ENCODE measurements around the gene AFAP1L1. TPM values are rescaled to one million over a fixed set of nuclear protein-coding genes. Genes with fewer than 3 reads are reported as not detected.

Gene AFAP1L1
- total RNA-seq, 1 experiment from 2014 or later = 15.2 TPM

- BruUV-seq (replicated peaks) = no TSS peak
- intact Hi-C loops (cut with micrococcal nuclease; ENCODE audit: unreplicated experiment) = no loop called here
- DNase-seq (ENCODE audit: low read depth, low spot score) (no peak), ATAC-seq (no peak)
- TF ChIP-seq CTCF (IDR thresholded peaks at IDR 0.05) (no peak), SIN3A (IDR thresholded peaks at IDR 0.05; ENCODE audit: borderline replicate concordance, insufficient read depth, low read depth, low read length) (no peak), POLR2AphosphoS5 (IDR thresholded peaks at IDR 0.05; ENCODE audit: low read depth, low read length) (no peak), TCF7L2 (IDR thresholded peaks at IDR 0.05; ENCODE audit: low read depth, low read length) (no peak), REST (IDR thresholded peaks at IDR 0.05; ENCODE audit: insufficient read depth in 1 of 2, low read depth in 2 of 2, low read length in 1 of 2) (no peak)
- no peaks in the 10 kb centered on the region for H3K27me3 ChIP-seq (ENCODE audit: control insufficient read depth, insufficient read depth, low read length)
- no peaks in the 10 kb centered on the region for H3K4me1 ChIP-seq (ENCODE audit: control insufficient read depth, insufficient read depth, low read length)
- ChIA-PET CTCF (no interaction called here), POLR2A (no interaction called here)
- H3K4me3 ChIP-seq (ENCODE audit: low read depth in 2 of 2, low read length in 2 of 2) = no peak overlapping the region
- H3K27ac ChIP-seq (ENCODE audit: low read length) = no peak overlapping the region
- no peaks in the 10 kb centered on the region for H3K9me3 ChIP-seq (ENCODE audit: control insufficient read depth, insufficient read depth, low read depth, low read length)
- in situ Hi-C loops (cut with HindIII; ENCODE audit: low pct_unique_long_range_greater_than_20kb, low sequenced_read_pairs) = no loop called here
- H3K36me3 ChIP-seq (ENCODE audit: control insufficient read depth, insufficient read depth, low read length) = no peaks in the 10 kb centered on the region
These were observed 49.2 kb downstream of the AFAP1L1 start for GRCh38 chr5:149320791-149321330.

GRCh38 chr5:149322518-149322917, 50.9 kb downstream of the AFAP1L1 start:
- no peaks in the 10 kb centered on the region for H3K4me1 ChIP-seq (ENCODE audit: control insufficient read depth, insufficient read depth, low read length)
- intact Hi-C loops (cut with micrococcal nuclease; ENCODE audit: unreplicated experiment) = no loop called here
- DNase-seq (ENCODE audit: low read depth, low spot score) (no peak), ATAC-seq (no peak)
- TF ChIP-seq SIN3A (IDR thresholded peaks at IDR 0.05; ENCODE audit: borderline replicate concordance, insufficient read depth, low read depth, low read length) = no peak
- TF ChIP-seq TCF7L2 (IDR thresholded peaks at IDR 0.05; ENCODE audit: low read depth, low read length) = no peak
- no peak for TF ChIP-seq CTCF (IDR thresholded peaks at IDR 0.05)
- no peak for TF ChIP-seq REST (IDR thresholded peaks at IDR 0.05; ENCODE audit: insufficient read depth in 1 of 2, low read depth in 2 of 2, low read length in 1 of 2)
- TF ChIP-seq POLR2AphosphoS5 (IDR thresholded peaks at IDR 0.05; ENCODE audit: low read depth, low read length) = no peak
- H3K4me3 ChIP-seq (ENCODE audit: low read depth in 2 of 2, low read length in 2 of 2) = no peak overlapping the region
- BruUV-seq (replicated peaks) = no TSS peak
- H3K27ac ChIP-seq (ENCODE audit: low read length) = no peak overlapping the region
- H3K9me3 ChIP-seq (ENCODE audit: control insufficient read depth, insufficient read depth, low read depth, low read length) = no peaks in the 10 kb centered on the region
- in situ Hi-C loops (cut with HindIII; ENCODE audit: low pct_unique_long_range_greater_than_20kb, low sequenced_read_pairs) = no loop called here
- H3K27me3 ChIP-seq (ENCODE audit: control insufficient read depth, insufficient read depth, low read length) = no peaks in the 10 kb centered on the region
- no peaks in the 10 kb centered on the region for H3K36me3 ChIP-seq (ENCODE audit: control insufficient read depth, insufficient read depth, low read length)
- ChIA-PET CTCF (no interaction called here), POLR2A (no interaction called here)
